Stimulated activated CD8-positive, alpha-beta memory T cell treated with anti-CD3 and anti-CD28 coated beads, Interleukin-4, amount 100 ng/mL, for 24 hours (primary cell): ENCODE results near the gene AGAP1.

ENCODE experiments used
- DNase-seq: peaks from one replicate; pipeline ENCODE4 v3.0.0-alpha.2; 2020; ENCODE audit warnings: low read depth

AGAP1 gene

DNA sequence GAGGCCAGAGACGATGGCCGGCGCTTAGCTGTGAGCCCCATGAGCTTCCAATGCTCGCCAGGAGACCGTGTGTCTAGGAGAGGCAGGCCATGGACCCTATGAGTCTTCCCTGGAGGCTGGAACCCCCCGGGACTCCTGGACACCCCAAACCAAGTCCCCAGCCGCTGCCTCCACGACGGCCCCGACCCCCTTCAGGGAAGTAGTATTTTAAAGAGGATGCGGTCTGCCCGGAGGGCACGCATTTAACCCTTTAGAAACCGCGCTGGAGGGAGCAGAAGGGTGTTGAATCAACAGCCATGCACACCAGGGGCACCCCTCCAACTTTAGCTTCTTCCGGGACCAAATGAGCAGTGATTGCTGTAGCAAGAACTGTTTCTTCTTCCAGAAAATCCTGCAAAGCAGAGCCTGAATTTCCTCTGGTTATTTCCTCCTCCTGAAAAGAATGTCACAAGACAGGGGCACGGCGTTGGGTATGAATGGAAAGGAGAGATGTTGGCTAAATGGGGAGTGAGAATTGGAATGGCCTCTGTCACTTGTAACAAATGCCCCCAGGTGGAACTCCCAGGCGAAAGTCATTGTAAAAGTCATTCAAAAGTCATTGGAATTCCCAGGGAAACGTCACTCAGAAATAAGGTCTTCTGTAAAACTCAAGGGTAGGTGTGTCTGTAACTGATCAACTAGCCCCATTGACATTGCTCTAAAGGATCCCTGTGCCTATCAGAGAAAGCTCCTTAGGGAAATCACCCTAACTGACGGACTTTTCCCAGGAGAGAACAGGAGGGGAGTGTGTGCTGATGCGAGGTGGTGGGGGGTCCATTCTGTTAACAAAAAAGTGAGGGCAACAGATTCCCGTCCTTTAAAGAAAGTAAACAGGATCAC lies 680.1 kb downstream of the AGAP1 start:
- no peak for DNase-seq

GRCh38 chr2:236175548-236176150 lies 681.8 kb downstream of the AGAP1 start:
- DNase-seq, result no peak

GRCh38 chr2:236176417-236176816 lies 682.6 kb downstream of the AGAP1 start:
- DNase-seq, result no peak

DNA sequence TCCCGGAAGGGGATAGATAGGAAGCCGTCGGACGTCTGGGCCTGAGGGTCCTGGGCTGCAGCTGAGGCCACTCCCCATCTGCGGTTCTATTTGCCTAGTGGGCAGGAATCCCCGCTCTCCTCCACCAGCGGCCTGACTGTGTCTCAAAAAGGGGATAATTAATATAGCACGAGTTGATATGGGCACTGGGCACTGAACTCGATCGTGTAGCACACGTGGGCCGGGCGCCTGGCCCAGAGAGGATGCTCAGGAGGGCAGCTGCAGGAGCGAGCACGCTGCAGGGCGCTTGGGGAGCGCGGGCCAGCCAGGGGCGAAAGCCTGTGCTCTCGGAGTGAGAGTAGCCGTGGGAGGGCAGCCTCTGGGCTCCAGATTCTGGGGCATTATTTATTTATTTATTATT lies 683.1 kb downstream of the AGAP1 start:
- no peak for DNase-seq

DNA sequence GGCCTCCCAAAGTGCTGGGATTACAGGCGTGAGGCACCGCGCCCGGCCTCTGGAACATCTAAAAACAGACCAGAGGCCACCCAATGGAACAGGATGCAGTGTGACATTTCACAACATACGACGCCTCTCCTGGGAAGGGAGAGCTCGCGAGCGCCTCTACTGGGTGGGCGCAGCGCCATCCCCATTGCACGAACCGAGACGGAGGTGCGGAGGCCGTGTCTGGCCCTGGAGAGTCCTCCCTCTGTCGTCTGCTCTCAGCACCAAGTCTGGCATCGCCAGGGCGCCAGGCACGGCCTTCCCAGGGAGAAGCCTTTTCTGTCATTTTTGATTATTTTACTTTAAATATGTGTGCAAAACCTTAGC lies 683.7 kb downstream of the AGAP1 start:
- DNase-seq, result no peak

DNA sequence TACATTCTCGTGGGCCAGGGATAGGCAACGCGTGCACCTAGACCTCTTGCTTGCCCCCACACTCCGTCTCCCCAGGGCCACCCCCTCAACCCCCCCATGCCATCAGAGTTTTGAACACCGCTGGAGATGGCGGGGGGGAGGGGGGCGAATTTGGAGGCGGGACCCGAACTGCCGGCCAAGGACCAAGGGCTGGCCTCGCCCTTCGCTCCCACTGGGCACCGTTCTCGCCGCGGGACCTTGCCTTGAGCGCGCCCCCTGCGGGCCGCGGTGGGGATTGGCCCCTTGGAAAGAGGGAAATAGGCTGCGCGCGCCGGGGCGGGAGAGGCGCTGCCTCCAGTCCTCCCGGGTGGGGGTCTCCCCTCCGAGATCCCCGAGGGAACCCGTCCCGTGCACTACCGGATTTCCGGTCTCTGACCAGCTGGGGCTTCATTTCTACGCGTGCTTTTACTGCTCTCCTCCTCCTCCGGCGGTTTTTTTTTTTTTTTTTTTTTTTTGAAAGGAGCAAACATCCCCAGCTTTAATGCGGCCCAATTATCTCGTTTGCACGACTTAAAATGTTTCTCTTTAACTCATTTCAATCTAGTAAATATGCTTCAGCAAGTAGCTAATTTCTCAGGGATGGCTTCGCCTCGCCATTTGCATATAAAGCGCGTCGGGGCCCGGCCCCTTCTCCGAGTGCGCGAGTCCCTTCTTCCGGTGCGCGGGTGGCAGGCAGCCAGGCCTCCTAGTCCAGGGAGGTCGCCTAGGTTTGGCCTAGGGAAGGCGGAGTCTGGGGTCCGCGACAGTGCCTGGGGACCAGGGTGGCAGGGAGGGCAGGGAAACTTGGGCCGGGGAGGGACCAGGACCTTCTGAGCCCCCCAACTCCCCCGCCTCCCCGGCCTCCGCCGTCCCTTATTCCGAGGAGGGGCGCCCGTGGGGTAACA lies 684.4 kb downstream of the AGAP1 start:
- DNase-seq, result no peak

- no peak for DNase-seq
These were observed 685.0 kb downstream of the AGAP1 start for GRCh38 chr2:236178890-236179235.

DNA sequence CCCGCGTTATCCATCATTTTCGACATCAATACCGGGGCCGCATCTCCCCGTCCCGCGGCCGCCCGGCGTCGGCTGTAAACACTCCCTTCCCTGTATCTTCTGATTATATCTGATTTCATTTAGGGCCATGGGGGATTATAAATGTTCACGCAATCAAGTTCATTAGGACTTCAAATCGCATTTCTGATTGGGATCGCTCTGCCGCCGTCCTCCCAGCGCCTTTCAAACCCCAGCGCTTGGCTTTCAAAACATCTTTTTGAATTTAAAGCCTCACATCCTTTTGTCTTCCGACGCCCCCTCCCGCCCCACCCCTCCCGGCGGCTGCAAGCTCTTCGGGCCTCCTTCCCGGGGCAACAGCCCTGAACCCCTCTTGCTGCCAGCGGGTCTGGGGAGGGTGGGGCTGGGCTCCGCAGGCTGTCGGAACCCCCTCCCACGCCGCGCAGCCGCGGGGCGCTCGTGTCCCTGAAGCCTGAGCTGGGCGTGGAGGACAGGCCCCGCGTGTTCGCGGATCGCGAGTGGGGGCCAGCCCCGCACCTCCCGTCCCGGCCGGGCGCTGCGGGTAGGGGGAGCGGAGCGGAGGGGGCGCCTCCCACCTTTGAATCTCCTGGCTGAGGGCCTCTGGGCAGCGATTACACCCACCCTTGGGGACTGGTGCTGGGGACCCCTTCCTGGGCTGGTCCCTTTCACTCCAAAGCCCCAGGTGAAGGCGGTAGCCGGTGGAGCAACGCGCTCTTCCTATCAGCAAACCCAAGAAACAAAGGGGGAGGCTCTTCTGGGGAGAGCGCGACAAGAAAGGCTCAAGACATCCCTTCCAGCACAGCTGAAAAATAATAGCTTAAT lies 685.6 kb downstream of the AGAP1 start:
- no peak for DNase-seq

- no peak for DNase-seq
These were observed 686.4 kb downstream of the AGAP1 start for GRCh38 chr2:236180076-236180816.

GRCh38 chr2:236180831-236181453 lies 687.1 kb downstream of the AGAP1 start:
- no peak for DNase-seq
